ENCODE results near the gene COL18A1.

Gene COL18A1

GRCh38 chr21:45457161-45457831 lies 52.3 kb downstream of the COL18A1 start:
- DNase-seq = no peak

DNA sequence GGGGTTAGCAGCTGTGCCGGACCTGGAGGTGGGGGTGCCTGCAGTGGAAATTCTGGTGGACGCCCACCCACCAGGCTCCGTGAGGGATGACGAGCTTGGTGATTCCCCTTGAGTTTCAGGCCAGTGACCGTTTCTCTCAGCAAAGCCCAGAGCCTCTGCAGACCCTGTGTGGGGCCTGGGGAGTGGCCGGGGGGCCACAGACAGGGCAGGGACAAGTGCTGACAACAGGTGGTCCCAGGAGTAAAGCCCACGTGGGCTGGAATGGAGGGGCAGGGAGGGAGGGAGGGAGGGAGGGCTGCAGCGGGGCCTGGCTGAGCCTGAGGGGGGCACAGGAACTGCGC lies 52.8 kb downstream of the COL18A1 start:
- DNase-seq = no peak

DNA sequence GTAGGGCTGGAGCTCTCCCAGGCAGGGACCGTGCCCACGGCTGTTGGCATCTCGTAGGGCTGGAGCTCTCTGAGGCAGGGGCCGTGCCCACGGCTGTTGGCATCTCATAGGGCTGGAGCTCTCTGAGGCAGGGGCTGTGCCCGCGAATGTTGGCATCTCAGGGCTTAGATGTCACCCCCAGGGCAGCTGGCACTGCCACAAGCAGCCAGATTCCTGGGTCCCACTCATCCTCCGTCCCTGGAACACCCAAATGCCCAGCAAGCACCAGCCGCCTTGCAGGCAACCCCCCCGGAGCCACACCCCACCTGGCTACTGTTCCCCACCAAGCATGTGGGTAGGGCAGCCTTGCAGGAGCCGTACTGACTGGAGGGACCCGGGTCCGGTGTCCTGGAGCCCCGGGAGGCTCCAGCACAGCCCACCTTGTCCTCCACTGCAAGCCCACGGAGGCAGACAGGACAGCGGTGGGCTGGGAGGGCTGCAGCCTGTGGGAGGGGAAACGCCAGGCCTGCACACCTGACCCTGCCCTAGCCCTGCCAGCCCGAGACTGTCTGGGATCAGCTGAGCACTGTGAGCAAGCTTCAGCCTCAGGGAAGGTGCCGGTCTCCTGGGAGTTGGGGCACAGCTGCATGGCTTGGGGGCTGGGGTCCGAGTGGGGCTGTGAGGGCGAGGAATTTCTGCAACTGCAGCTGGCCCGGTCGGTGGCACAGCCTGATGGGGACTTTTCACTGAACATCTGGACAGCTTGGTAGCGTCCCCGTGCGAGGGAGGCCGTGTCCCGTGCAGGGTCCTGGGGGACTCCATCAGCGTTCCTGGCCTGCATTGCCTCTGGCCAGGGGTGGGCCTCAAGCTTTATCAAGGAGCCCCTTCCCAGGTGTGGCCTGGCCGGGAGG lies 53.6 kb downstream of the COL18A1 start:
- no peak for DNase-seq

- DNase-seq = no peak
Measured at GRCh38 chr21:45459171-45460010, 54.4 kb downstream of the COL18A1 start.

GRCh38 chr21:45460011-45460565 lies 55.1 kb downstream of the COL18A1 start:
- no peak for DNase-seq

DNA sequence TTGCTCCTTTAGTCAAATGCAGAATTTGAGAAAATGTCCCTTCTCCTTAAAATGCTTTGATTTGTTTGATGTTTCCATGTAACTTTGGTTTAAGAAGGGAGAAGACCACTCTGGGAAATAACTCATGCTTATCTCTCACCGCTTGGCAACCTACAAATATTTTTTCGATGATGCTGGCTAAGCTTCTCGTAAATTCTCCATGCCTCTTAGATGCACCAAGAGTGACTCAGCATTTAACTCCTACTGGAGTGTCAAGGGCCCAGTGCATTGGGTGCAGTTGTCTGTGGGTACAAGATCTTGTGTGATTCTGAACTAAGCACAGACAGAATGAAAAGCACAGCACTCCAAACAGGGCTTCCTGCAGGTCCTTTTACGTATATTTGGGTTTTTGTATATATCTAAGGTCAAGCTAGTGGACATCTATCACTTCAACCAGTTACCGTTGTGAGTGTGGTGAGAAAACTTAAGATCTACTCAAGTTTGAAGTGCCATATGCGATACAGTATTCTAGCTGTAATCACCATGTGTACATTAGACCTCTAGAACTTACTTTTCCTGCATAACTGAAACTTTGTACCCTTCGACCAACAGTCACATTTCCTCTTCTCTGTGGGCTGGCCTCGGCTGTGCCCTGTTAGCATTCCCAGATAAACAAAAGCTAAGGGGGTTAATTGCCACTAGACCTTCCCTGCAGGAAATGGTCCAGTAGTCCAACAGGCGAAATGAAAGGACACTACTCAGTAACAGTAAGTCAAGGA lies 55.8 kb downstream of the COL18A1 start:
- no peak for DNase-seq

DNA sequence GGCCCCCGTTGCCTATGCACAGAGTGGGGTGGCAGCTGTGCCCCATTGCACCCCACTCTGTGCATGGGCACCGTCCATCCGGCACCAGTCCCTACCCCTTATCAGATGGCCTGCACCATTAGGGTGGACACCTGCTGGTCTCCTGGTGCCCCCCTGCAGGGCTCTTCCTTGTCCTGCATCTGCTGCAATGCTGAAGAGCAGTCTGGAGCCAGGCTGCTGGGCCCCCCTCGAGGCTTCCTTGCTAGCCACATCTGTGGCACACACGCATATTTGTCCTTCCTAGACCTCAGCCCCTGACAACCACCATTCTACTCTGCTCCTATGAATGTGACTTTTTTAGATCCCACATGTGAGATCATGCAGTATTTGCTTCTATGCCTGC lies 56.4 kb downstream of the COL18A1 start:
- DNase-seq = no peak

- DNase-seq = no peak
Measured at GRCh38 chr21:45461806-45462341, 56.9 kb downstream of the COL18A1 start.

DNA sequence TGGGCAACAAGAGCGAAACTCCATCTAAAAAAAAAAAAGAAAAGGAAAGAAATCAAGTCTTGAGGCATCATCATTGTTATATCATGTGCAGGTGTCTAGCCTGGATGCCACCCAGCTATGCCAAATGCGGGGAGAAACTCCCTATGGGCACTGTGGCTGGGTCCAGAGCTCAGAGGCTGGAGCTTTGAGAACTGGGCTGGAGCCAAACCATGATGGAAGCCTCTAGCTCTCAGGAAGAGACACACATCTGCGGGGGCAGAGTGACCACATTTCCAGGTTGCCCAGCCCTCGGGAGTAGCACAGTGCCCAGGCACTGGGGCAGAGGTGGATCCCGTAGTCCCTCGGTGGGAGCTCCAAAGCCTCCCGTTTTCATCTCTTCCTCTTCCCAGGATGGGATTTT lies 58.9 kb downstream of the COL18A1 start:
- no peak for DNase-seq

DNA sequence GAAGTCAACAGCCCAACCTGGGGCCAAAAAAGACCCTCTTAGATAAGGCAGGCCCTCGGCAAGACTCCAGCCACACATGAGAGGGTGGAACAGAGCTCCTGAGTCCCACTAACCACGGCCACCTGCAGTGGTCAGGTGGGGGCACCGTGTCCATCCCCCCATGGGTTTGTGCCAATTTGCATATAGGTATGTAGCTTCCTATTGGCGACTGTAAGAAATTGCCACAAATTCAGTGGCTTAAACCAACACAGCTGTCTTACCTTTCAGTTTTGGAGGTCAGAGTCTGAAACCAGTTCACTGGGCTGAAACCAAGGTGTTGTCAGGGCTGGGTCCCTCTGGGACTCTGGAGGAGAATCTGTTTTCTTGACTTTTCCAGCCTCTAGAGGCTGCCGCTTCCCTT lies 59.3 kb downstream of the COL18A1 start:
- DNase-seq = no peak

DNA sequence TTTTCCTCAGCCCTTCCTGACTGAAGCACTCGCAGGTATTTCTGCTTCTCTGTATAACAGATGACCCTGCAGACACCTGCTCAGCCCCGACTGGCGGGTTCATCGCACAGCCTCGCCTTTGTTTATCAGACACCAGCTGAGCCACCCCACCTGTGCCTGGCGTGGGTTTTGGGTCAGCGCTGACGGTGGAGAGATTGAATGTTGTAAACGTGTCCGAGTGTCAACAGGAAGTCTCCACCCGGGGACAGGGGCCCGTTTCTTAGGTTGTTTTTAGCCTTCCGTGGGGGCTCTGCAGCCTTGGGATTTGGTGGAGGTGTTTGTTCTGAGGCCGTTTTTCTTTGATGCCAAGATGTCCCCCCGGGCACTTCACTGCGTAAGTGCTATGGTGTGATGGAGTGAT lies 60.1 kb downstream of the COL18A1 start:
- DNase-seq = no peak

- DNase-seq = no peak
Measured at GRCh38 chr21:45465611-45466329, 60.8 kb downstream of the COL18A1 start.

DNA sequence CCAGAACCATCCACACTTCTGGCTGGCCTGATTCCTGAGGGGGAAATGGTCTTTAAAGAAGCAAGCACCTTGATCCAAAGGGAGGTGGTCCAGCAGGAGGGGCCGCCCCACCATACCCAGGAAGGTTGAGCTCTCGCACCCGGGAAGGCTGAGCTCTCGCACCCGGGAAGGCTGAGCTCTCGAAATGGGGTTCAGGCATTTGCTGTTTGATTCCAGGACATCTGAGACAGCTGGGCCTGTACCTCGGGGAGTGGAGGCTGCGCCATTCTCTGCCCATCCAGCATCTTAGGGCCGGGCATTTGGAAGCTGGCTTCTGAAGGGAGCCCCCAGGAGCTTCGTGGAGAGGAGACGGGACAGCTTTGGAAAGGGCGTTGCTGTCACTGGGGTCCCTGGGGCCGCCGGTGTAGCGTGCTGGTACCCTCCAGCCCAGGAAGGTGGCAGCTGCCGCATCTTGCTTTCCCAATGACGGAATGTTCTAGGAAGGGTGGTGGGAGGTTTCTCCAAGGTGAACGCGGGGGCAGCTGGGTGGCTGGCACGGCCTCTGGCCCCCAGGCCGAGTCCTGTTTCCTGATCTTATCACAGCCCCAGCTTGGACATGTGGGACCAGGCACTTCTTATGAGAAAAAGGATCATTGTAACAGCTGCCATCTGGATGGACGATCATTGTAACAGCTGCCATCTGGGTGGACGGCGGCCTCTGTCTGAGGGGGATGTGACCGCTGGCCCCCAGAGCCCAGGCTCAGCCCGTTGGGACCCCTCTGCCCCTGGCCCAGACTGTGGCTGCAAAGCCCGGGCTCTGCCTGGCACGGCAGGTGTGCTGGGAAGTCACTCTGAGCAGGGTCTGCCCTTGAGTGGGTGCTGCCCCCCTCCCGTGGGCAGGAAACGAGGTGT lies 61.6 kb downstream of the COL18A1 start:
- DNase-seq = no peak

DNA sequence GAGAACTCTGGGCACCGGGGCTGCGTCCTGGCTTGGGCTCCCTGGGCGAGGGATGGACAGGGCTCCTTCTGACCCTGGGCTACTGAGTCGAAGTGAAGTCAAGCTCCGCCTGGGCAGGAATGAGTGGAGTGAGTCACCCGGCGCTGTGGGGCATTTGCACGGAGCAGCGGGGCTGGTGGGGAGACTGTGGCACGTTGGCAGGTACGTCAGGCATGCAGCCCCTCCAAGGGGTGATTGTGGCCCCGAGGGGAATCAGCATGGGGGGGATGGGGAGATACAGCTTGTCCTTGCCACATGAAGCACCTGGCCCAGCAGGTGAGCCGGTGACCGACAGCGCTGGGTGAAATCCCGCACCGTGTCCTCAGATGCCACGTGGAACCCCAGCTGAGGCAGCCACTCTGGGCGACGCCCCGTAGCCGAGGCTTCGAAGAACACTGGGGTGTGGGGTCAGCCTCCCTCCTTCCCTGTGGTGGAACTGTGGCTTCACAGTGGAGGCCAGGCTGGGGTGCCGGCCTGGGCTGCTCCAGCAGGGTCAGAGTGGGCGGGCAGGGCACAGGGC lies 62.3 kb downstream of the COL18A1 start:
- DNase-seq = no peak

GRCh38 chr21:45468051-45468970 lies 63.3 kb downstream of the COL18A1 start:
- no peak for DNase-seq

DNA sequence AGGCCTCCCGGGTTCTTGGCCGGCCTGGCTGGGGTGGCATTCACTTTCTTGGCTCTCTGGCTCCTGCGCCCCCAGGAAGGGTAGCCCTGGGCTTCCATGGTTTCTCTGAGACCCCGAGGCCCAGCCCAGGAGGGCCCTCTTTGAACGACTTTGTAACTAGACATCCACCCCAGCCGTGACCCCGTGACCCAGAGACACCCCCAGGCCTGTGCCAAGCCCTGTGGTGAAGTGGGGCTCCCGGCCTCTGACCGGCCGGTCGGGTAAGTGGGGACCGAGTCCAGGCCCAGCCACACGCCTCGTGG lies 64.0 kb downstream of the COL18A1 start:
- no peak for DNase-seq

GRCh38 chr21:45469273-45470086 lies 64.5 kb downstream of the COL18A1 start:
- DNase-seq = no peak

- DNase-seq = no peak
Measured at GRCh38 chr21:45470087-45470515, 65.1 kb downstream of the COL18A1 start.
